MCF 10A (cell line): ENCODE data around the gene IER3. TPM values are rescaled to one million over a fixed set of nuclear protein-coding genes. Genes with fewer than 3 reads are reported as not detected.
A peak's percentile ranks its signal among the peaks of the same experiment; 100 is the strongest.

ENCODE experiments used
- BruUV-seq: library from RNA; stranded (reverse); fragments of 400-500 nt; replicated peaks from 2 replicates; lab custom pipeline; 2021; lab: Mats Ljungman, UMichigan
- CTCF ChIA-PET: fragments of 300-600 bp; sonication (Branson Sonifier 250); formaldehyde crosslinking; extraction: SDS; loops from one replicate; lab custom pipeline; 2021; ENCODE audit warnings: antibody characterized with exemption, inconsistent platforms; lab: Yijun Ruan, JAX
- POLR2A ChIA-PET: fragments of 300-600, 350-650 bp; sonication (Branson Sonifier 250); formaldehyde crosslinking; extraction: SDS; loops from one replicate; lab custom pipeline; 2020; ENCODE audit warnings: antibody characterized with exemption, inconsistent platforms; lab: Yijun Ruan, JAX
- DNase-seq: peaks from one replicate; pipeline ENCODE4 v3.0.0-alpha.2; 2018; ENCODE audit not compliant: unreplicated experiment
- H3K27ac Mint-ChIP-seq: one replicate; pipeline ENCODE4 v1.8.0; 2022; ENCODE audit warnings: mild to moderate bottlenecking, low read depth, mixed read lengths; ENCODE audit not compliant: unreplicated experiment
- H3K27me3 Mint-ChIP-seq: one replicate; pipeline ENCODE4 v1.8.0; 2022; ENCODE audit warnings: mixed read lengths; ENCODE audit not compliant: insufficient read depth, unreplicated experiment
- H3K36me3 Mint-ChIP-seq: one replicate; pipeline ENCODE4 v1.8.0; 2022; ENCODE audit warnings: mild to moderate bottlenecking, moderate library complexity, mixed read lengths; ENCODE audit not compliant: insufficient read depth, unreplicated experiment
- H3K4me1 Mint-ChIP-seq: one replicate; pipeline ENCODE4 v1.8.0; 2022; ENCODE audit warnings: mixed read lengths; ENCODE audit not compliant: insufficient read depth, unreplicated experiment
- H3K4me3 Mint-ChIP-seq: one replicate; pipeline ENCODE4 v1.8.0; 2022; ENCODE audit warnings: mild to moderate bottlenecking, moderate library complexity, mixed read lengths; ENCODE audit not compliant: unreplicated experiment
- H3K9me3 Mint-ChIP-seq: one replicate; pipeline ENCODE4 v1.8.0; 2022; ENCODE audit warnings: mixed read lengths; ENCODE audit not compliant: unreplicated experiment
- CTCF ChIP-seq: fragments of 200-600 bp; IDR thresholded peaks from one replicate; pipeline ENCODE4 v1.8.0; 2022; ENCODE audit warnings: antibody characterized with exemption, mild to moderate bottlenecking; ENCODE audit not compliant: unreplicated experiment
- intact Hi-C: fragments of 100-400 bp; cut with micrococcal nuclease; formaldehyde crosslinking; loops from 2 replicates; pipeline ENCODE4 v1.14.1; 2022
- total RNA-seq: library from RNA; stranded (reverse); gene quantifications from 2 replicates; pipeline ENCODE4 v1.2.3, GENCODE V29; 2022

IER3 gene
- total RNA-seq, 1 experiment from 2014 or later = 192 TPM

- H3K4me3 Mint-ChIP-seq = peak overlapping the region; percentile 91
- POLR2A ChIA-PET = interaction anchor here (0.7 to 9.2 kb wide), 12 partner anchors 10 to 155 kb away, joined by 3 to 159 read pairs (median 6); partner anchors contain the start of gene DDR1
- no peaks in the 10 kb centered on the region for H3K27me3 Mint-ChIP-seq
- H3K27ac Mint-ChIP-seq = peak overlapping the region; percentile 82
- no TSS peak for BruUV-seq
- H3K9me3 Mint-ChIP-seq = no peaks in the 10 kb centered on the region
- intact Hi-C loops = loop anchor here (5.0 kb wide), 2 partner anchors 331 to 346 kb away; no protein-coding TSS in a partner anchor
- peaks cover 35% of the 10 kb centered on the region for H3K4me1 Mint-ChIP-seq
- CTCF ChIA-PET = interaction anchor here (0.6 to 3.6 kb wide), 5 partner anchors 11 to 79 kb away, joined by 3 to 35 read pairs (median 5); no protein-coding TSS in a partner anchor
- no peak for DNase-seq
- no peak for TF ChIP-seq CTCF
- peaks cover 76% of the 10 kb centered on the region for H3K36me3 Mint-ChIP-seq
Observed at GRCh38 chr6:30741063-30741779, 3.1 kb downstream of the IER3 start.

- H3K27me3 Mint-ChIP-seq = no peaks in the 10 kb centered on the region
- H3K9me3 Mint-ChIP-seq = no peaks in the 10 kb centered on the region
- no TSS peak for BruUV-seq
- peaks cover 34% of the 10 kb centered on the region for H3K4me1 Mint-ChIP-seq
- ChIA-PET CTCF (interaction anchor here (0.6 to 3.6 kb wide), 7 partner anchors 10 to 328 kb away, joined by 3 to 35 read pairs (median 5); no protein-coding TSS in a partner anchor), POLR2A (interaction anchor here (0.5 to 1.8 kb wide), 6 partner anchors 9 to 775 kb away, joined by 3 to 6 read pairs (median 4); no protein-coding TSS in a partner anchor)
- no peak overlapping the region for H3K27ac Mint-ChIP-seq
- DNase-seq = no peak
- peak overlapping the region; percentile 22 for H3K4me3 Mint-ChIP-seq
- intact Hi-C loops = loop anchor here (5.0 kb wide), 2 partner anchors 332 to 347 kb away; no protein-coding TSS in a partner anchor
- peaks cover 82% of the 10 kb centered on the region for H3K36me3 Mint-ChIP-seq
- TF ChIP-seq CTCF = no peak
Observed at GRCh38 chr6:30740540-30740870, 3.8 kb downstream of the IER3 start.

- no peak for TF ChIP-seq CTCF
- intact Hi-C loops = no loop called here
- POLR2A ChIA-PET = interaction anchor here (0.8 to 1.9 kb wide), 4 partner anchors 12 to 147 kb away, joined by 3 to 5 read pairs (median 4); partner anchors contain the start of genes MRPS18B and PPP1R10
- no peak for DNase-seq
- no TSS peak for BruUV-seq
- H3K4me1 Mint-ChIP-seq = peaks cover 23% of the 10 kb centered on the region
- H3K27ac Mint-ChIP-seq = no peak overlapping the region
- CTCF ChIA-PET = interaction anchor here (0.6 to 1.8 kb wide), 5 partner anchors 59 to 341 kb away, joined by 3 to 7 read pairs (median 5); no protein-coding TSS in a partner anchor
- no peaks in the 10 kb centered on the region for H3K27me3 Mint-ChIP-seq
- no peaks in the 10 kb centered on the region for H3K9me3 Mint-ChIP-seq
- peaks cover 87% of the 10 kb centered on the region for H3K36me3 Mint-ChIP-seq
- H3K4me3 Mint-ChIP-seq = no peak overlapping the region
Observed at GRCh38 chr6:30738532-30738931, 5.8 kb downstream of the IER3 start.

GRCh38 chr6:30735668-30736314 is 8.6 kb downstream of the IER3 start:
- Mint-ChIP-seq H3K27me3 (no peaks in the 10 kb centered on the region), H3K27ac (no peak overlapping the region), H3K4me1 (peaks cover 15% of the 10 kb centered on the region), H3K4me3 (no peak overlapping the region), H3K36me3 (peaks cover 82% of the 10 kb centered on the region), H3K9me3 (no peaks in the 10 kb centered on the region)
- no peak for DNase-seq
- BruUV-seq = no TSS peak
- POLR2A ChIA-PET = interaction anchor here (0.6 to 0.9 kb wide), 3 partner anchors 63 to 137 kb away, joined by 3 to 4 read pairs (median 3); partner anchors contain the start of gene DHX16
- CTCF ChIA-PET = interaction anchor here (0.6 to 20.7 kb wide), 4 partner anchors 14 to 142 kb away, joined by 3 to 537 read pairs (median 33); partner anchors contain the start of gene DHX16
- no peak for TF ChIP-seq CTCF
- intact Hi-C loops = no loop called here
